ENCODE results near the gene BMP6. TPM values are rescaled to one million over a fixed set of nuclear protein-coding genes. Genes with fewer than 3 reads are reported as not detected.

Gene BMP6
- total and polyA plus RNA-seq, 2 of the 8 experiments (the other 6 are each of a cell fraction or from before 2014, with no cell fraction given) = 2.0 to 2.1 TPM

DNA sequence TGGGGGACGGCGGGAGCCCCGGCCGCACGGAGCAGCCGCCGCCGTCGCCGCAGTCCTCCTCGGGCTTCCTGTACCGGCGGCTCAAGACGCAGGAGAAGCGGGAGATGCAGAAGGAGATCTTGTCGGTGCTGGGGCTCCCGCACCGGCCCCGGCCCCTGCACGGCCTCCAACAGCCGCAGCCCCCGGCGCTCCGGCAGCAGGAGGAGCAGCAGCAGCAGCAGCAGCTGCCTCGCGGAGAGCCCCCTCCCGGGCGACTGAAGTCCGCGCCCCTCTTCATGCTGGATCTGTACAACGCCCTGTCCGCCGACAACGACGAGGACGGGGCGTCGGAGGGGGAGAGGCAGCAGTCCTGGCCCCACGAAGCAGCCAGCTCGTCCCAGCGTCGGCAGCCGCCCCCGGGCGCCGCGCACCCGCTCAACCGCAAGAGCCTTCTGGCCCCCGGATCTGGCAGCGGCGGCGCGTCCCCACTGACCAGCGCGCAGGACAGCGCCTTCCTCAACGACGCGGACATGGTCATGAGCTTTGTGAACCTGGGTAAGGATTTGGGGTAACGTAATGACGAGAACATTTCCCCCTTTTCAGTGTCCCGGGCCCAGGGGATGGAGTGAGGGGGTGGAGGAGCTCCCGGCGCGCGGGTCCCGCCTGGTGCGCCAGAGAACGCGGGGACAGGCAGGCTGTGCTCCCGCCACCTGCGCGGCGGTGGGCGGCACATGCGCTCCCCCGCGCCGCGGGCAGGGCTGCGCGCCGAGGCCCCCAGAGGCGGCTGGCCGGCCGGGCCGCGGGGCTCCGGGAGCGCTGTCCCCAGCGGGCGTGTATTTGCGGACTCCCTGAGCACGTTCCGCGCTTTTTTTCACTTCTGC, 1.4 kb downstream of the BMP6 start (continued):
- 0 out of 2 replicates have a peak, but pooled peaks have one; percentile 11 for TF ChIP-seq GABPA (IDR thresholded peaks at IDR 0.05; ENCODE audit: borderline replicate concordance, insufficient read depth, low read length)
- no peak for TF ChIP-seq SAP30 (IDR thresholded peaks at IDR 0.05; ENCODE audit: insufficient read depth, insufficient replicate concordance, low read length)
- TF ChIP-seq NRF1 (IDR thresholded peaks at IDR 0.05; ENCODE audit: low read depth, low read length) = no peak
- TF ChIP-seq JUND (IDR thresholded peaks at IDR 0.05; ENCODE audit: low read length) = no peak
- no peak for TF ChIP-seq SIX5 (IDR thresholded peaks at IDR 0.05; ENCODE audit: low read depth, low read length)
- TF ChIP-seq, protein P1, sequence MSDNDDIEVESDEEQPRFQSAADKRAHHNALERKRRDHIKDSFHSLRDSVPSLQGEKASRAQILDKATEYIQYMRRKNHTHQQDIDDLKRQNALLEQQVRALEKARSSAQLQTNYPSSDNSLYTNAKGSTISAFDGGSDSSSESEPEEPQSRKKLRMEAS (IDR thresholded peaks at IDR 0.05) = peak; percentile 86
- TF ChIP-seq CEBPB (IDR thresholded peaks at IDR 0.05; ENCODE audit: low read depth, low read length) = no peak
- TF ChIP-seq RXRA (IDR thresholded peaks at IDR 0.05; ENCODE audit: insufficient read depth, low read depth, low read length) = no peak
- 0 out of 2 replicates have a peak, but pooled peaks have one; percentile 8 for TF ChIP-seq EGR1 (IDR thresholded peaks at IDR 0.05; ENCODE audit: borderline replicate concordance, low read depth, low read length)
- no peak for TF ChIP-seq RAD21 (IDR thresholded peaks at IDR 0.05 in 1 of 2, conservative IDR thresholded peaks at IDR 0.05 in 1 of 2; ENCODE audit: low read depth in 2 of 2, low read length in 2 of 2)
- TF ChIP-seq CBX5 (IDR thresholded peaks at IDR 0.05; ENCODE audit: low read depth, low read length) = no peak
- TF ChIP-seq TAF7 (optimal IDR thresholded peaks at IDR 0.05; ENCODE audit: borderline replicate concordance, low read depth, low read length) = no peak
- TF ChIP-seq KDM4A (IDR thresholded peaks at IDR 0.05; ENCODE audit: low read depth, low read length, severe bottlenecking) = peak; percentile 45
- TF ChIP-seq KDM1A (IDR thresholded peaks at IDR 0.05; ENCODE audit: borderline replicate concordance, low read length) = no peak
- no peak for TF ChIP-seq FOSL1 (IDR thresholded peaks at IDR 0.05; ENCODE audit: insufficient read depth, low read depth, low read length)
- TF ChIP-seq MAFK (IDR thresholded peaks at IDR 0.05; ENCODE audit: low read depth, low read length) = no peak
- TF ChIP-seq SIRT6 (IDR thresholded peaks at IDR 0.05; ENCODE audit: low read length) = no peak
- TF ChIP-seq, protein P2, sequence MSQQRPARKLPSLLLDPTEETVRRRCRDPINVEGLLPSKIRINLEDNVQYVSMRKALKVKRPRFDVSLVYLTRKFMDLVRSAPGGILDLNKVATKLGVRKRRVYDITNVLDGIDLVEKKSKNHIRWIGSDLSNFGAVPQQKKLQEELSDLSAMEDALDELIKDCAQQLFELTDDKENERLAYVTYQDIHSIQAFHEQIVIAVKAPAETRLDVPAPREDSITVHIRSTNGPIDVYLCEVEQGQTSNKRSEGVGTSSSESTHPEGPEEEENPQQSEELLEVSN (IDR thresholded peaks at IDR 0.05) = peak; percentile 75
- peak; percentile 74; the same call in 1 of the 2 replicates for TF ChIP-seq SUZ12 (IDR thresholded peaks at IDR 0.05; ENCODE audit: low read length)
- TF ChIP-seq KDM5A (IDR thresholded peaks at IDR 0.05; ENCODE audit: low read length) = no peak

All from H1 (cell line).